RWPE2 (cell line): ENCODE measurements around the gene ADAMTS17.

ENCODE experiments used
- ATAC-seq: fragments of 200-7000 bp; cut with Tn5 transposase; 3 replicates; pipeline ENCODE4 v1.9.1; 2021; ENCODE audit warnings: low read depth
- DNase-seq: peaks from one replicate; pipeline ENCODE4 v3.0.0-alpha.2; 2020; ENCODE audit warnings: low spot score
- H3K27ac ChIP-seq: fragments of 450-650 bp; 2 replicates; pipeline ENCODE4 v1.5.1; 2017; ENCODE audit warnings: mild to moderate bottlenecking; ENCODE audit not compliant: poor library complexity, severe bottlenecking
- H3K27me3 ChIP-seq: fragments of 250-450 bp; sonication (Bioruptor Pico); 2 replicates; pipeline ENCODE4 v1.5.1; 2021; ENCODE audit warnings: mild to moderate bottlenecking, moderate library complexity; ENCODE audit not compliant: insufficient read depth, poor library complexity, severe bottlenecking
- H3K36me3 ChIP-seq: fragments of 250-450 bp; sonication (Bioruptor Pico); 2 replicates; pipeline ENCODE4 v1.5.1; 2020; ENCODE audit warnings: low read depth, mild to moderate bottlenecking, moderate library complexity
- H3K4me1 ChIP-seq: fragments of 250-450 bp; sonication (Bioruptor Pico); 2 replicates; pipeline ENCODE4 v1.5.1; 2021; ENCODE audit warnings: mild to moderate bottlenecking, moderate library complexity; ENCODE audit not compliant: insufficient read depth, poor library complexity, severe bottlenecking
- H3K4me3 ChIP-seq: fragments of 250-450 bp; sonication (Bioruptor Pico); 2 replicates; pipeline ENCODE4 v1.5.1; 2021; ENCODE audit warnings: mild to moderate bottlenecking, moderate library complexity; ENCODE audit not compliant: severe bottlenecking
- H3K9me3 ChIP-seq: fragments of 250-450 bp; sonication (Bioruptor Pico); 2 replicates; pipeline ENCODE4 v1.5.1; 2021; ENCODE audit warnings: mild to moderate bottlenecking, moderate library complexity; ENCODE audit not compliant: severe bottlenecking
- CTCF ChIP-seq: fragments of 450-650 bp; IDR thresholded peaks from one replicate; pipeline ENCODE4 v1.5.1; 2017; ENCODE audit warnings: mild to moderate bottlenecking, moderate library complexity; ENCODE audit not compliant: poor library complexity, severe bottlenecking

Gene ADAMTS17

GRCh38 chr15:100150906-100151305, 190.9 kb downstream of the ADAMTS17 start:
- Histone ChIP-seq H3K9me3 (peaks cover 8% of the 10 kb centered on the region), H3K27me3 (no peaks in the 10 kb centered on the region), H3K36me3 (no peaks in the 10 kb centered on the region), H3K27ac (no peak overlapping the region), H3K4me1 (no peaks in the 10 kb centered on the region), H3K4me3 (no peak overlapping the region)
- TF ChIP-seq CTCF = no peak
- no peak for ATAC-seq
- no peak for DNase-seq

GRCh38 chr15:100147828-100148227, 193.9 kb downstream of the ADAMTS17 start:
- Histone ChIP-seq H3K4me1 (no peaks in the 10 kb centered on the region), H3K27me3 (no peaks in the 10 kb centered on the region), H3K9me3 (peaks cover 8% of the 10 kb centered on the region), H3K4me3 (no peak overlapping the region), H3K27ac (no peak overlapping the region), H3K36me3 (no peaks in the 10 kb centered on the region)
- ATAC-seq (no peak), DNase-seq (peak; percentile 2)
- no peak for TF ChIP-seq CTCF

GRCh38 chr15:100143378-100143777, 198.4 kb downstream of the ADAMTS17 start:
- Histone ChIP-seq H3K27ac (no peak overlapping the region), H3K9me3 (peaks cover 8% of the 10 kb centered on the region), H3K4me3 (no peak overlapping the region), H3K36me3 (no peaks in the 10 kb centered on the region), H3K4me1 (no peaks in the 10 kb centered on the region), H3K27me3 (no peaks in the 10 kb centered on the region)
- DNase-seq (no peak), ATAC-seq (no peak)
- TF ChIP-seq CTCF = no peak

GRCh38 chr15:100141311-100142001, 200.3 kb downstream of the ADAMTS17 start:
- no peak overlapping the region for H3K27ac ChIP-seq
- H3K36me3 ChIP-seq = no peaks in the 10 kb centered on the region
- no peak for DNase-seq
- TF ChIP-seq CTCF = no peak
- H3K4me1 ChIP-seq = no peaks in the 10 kb centered on the region
- no peak; the same call in 2 of the 3 replicates for ATAC-seq
- no peak overlapping the region for H3K4me3 ChIP-seq
- H3K27me3 ChIP-seq = no peaks in the 10 kb centered on the region
- no peaks in the 10 kb centered on the region for H3K9me3 ChIP-seq

GRCh38 chr15:100140527-100141308, 201.1 kb downstream of the ADAMTS17 start:
- no peak for DNase-seq
- Histone ChIP-seq H3K4me1 (no peaks in the 10 kb centered on the region), H3K27ac (no peak overlapping the region), H3K36me3 (no peaks in the 10 kb centered on the region), H3K27me3 (no peaks in the 10 kb centered on the region), H3K4me3 (no peak overlapping the region), H3K9me3 (no peaks in the 10 kb centered on the region)
- no peak for ATAC-seq
- TF ChIP-seq CTCF = no peak
